ENCODE results near the gene ATP6V0A4.

Gene ATP6V0A4

DNA sequence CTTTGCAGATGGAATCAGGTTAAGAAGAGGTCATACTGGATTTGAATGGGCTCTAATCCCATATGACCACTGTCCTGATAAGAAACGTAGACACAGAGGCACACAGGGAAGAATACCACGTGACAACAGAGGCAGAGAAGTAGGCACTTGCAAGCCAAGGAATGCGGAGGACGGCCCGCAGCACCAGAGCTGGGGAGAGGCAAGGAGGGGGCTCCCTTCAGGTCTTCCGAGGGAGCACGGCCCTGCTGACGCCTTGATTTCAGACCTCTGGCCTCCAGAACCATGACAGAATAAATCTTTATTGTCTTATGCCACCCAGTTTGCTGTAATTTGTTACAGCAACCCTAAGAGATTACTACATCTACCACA is 44.9 kb downstream of the ATP6V0A4 start:
- TF ChIP-seq, protein P1, sequence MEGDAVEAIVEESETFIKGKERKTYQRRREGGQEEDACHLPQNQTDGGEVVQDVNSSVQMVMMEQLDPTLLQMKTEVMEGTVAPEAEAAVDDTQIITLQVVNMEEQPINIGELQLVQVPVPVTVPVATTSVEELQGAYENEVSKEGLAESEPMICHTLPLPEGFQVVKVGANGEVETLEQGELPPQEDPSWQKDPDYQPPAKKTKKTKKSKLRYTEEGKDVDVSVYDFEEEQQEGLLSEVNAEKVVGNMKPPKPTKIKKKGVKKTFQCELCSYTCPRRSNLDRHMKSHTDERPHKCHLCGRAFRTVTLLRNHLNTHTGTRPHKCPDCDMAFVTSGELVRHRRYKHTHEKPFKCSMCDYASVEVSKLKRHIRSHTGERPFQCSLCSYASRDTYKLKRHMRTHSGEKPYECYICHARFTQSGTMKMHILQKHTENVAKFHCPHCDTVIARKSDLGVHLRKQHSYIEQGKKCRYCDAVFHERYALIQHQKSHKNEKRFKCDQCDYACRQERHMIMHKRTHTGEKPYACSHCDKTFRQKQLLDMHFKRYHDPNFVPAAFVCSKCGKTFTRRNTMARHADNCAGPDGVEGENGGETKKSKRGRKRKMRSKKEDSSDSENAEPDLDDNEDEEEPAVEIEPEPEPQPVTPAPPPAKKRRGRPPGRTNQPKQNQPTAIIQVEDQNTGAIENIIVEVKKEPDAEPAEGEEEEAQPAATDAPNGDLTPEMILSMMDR (IDR thresholded peaks at IDR 0.05; ENCODE audit: poor library complexity, severe bottlenecking), result no peak
- H3K36me3 ChIP-seq (ENCODE audit: low read depth), result no peaks in the 10 kb centered on the region
- H3K27me3 ChIP-seq (ENCODE audit: insufficient read depth, poor library complexity, severe bottlenecking), result no peaks in the 10 kb centered on the region
- no peaks in the 10 kb centered on the region for H3K4me1 ChIP-seq (ENCODE audit: insufficient read depth, poor library complexity, severe bottlenecking)
- DNase-seq (ENCODE audit: low spot score) (no peak), ATAC-seq (ENCODE audit: low read depth) (no peak)
- no peak overlapping the region for H3K4me3 ChIP-seq (ENCODE audit: severe bottlenecking)
- no peak overlapping the region for H3K27ac ChIP-seq (ENCODE audit: poor library complexity, severe bottlenecking)
- no peaks in the 10 kb centered on the region for H3K9me3 ChIP-seq (ENCODE audit: severe bottlenecking)

DNA sequence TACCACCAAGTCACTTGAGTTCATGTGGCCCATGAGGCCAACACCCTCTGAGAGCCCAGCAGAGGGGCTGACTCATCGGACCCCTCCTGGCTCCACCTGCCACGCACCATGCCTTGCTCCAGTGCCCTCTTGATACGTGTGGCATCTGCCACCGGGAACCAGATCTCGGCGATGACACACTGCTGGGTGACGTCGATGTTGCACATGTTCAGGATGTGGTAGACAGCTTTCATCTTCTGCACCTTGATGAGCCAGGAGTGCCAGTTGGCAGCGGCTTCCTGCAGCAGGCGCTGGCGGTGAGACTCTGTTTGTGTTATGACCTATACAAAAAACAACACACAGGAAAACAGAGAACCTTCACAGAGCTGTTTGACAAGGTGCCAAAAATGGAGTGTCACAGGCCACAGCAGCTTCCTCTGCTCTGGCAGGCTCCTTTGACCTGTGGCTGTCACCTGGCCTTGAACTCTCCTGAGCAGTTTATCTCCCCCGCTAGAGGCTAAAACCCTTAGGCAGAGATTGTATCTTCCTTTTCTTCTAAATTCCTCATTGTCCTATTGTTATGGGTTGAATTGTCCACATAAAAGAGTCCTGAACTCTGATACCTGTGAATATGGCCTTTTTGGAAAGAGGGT is 45.4 kb downstream of the ATP6V0A4 start:
- Histone ChIP-seq H3K4me3 (ENCODE audit: severe bottlenecking) (no peak overlapping the region), H3K27ac (ENCODE audit: poor library complexity, severe bottlenecking) (no peak overlapping the region), H3K27me3 (ENCODE audit: insufficient read depth, poor library complexity, severe bottlenecking) (no peaks in the 10 kb centered on the region), H3K4me1 (ENCODE audit: insufficient read depth, poor library complexity, severe bottlenecking) (no peaks in the 10 kb centered on the region), H3K36me3 (ENCODE audit: low read depth) (no peaks in the 10 kb centered on the region), H3K9me3 (ENCODE audit: severe bottlenecking) (no peaks in the 10 kb centered on the region)
- DNase-seq (ENCODE audit: low spot score) (no peak), ATAC-seq (ENCODE audit: low read depth) (peak; percentile 70)
- TF ChIP-seq, protein P1 (IDR thresholded peaks at IDR 0.05; ENCODE audit: poor library complexity, severe bottlenecking), result no peak

DNA sequence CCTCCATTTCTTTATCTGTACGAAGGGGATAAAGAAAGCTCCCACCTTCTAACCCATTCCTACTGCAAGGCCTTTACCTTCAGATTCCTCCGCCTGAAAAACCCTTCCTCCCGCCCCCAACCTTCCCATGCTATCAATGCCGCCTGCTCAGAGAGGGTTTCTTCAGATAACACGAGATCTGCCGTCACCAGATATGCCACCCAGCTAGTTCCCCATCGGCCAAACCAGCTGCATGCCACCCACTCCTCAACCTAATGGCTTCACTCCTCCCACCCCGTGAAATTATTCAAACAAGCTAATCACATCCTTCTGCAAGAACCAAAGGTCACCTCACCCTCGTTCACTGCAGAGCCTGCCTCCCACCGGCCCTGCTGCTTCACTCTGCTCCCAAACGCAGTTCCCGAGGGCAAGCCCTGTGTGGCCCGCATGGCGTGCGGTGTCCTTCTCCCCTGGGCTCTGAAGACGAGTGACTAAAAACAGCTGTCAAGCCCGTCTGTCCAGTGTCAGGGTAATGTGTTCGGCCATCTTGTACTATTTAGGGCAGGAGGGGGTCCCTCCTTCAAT is 47.0 kb downstream of the ATP6V0A4 start:
- Histone ChIP-seq H3K27ac (ENCODE audit: poor library complexity, severe bottlenecking) (no peak overlapping the region), H3K4me1 (ENCODE audit: insufficient read depth, poor library complexity, severe bottlenecking) (no peaks in the 10 kb centered on the region)
- DNase-seq (ENCODE audit: low spot score), result no peak

DNA sequence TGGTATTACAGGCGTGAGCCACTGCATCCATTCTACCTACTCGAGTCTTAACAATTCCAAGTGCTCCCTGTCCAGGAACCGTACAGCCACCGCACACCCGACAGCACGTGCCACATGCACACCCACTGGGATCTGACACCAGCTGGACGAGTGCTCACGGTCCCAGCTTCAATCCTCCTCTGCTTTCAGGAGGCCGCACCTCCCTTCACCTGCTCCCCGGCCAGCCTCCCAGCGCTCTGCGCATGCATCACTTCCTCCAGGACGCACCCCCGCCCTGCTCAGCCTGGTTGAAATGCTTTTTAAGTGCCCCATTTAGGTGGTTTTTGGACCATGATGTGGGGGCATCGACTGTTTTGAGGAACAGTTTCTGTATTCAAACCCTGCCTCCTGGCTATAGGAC is 47.5 kb downstream of the ATP6V0A4 start:
- TF ChIP-seq, protein P1 (IDR thresholded peaks at IDR 0.05; ENCODE audit: poor library complexity, severe bottlenecking), result no peak
- Histone ChIP-seq H3K27ac (ENCODE audit: poor library complexity, severe bottlenecking) (no peak overlapping the region), H3K9me3 (ENCODE audit: severe bottlenecking) (no peaks in the 10 kb centered on the region), H3K27me3 (ENCODE audit: insufficient read depth, poor library complexity, severe bottlenecking) (no peaks in the 10 kb centered on the region), H3K4me1 (ENCODE audit: insufficient read depth, poor library complexity, severe bottlenecking) (no peaks in the 10 kb centered on the region), H3K36me3 (ENCODE audit: low read depth) (no peaks in the 10 kb centered on the region), H3K4me3 (ENCODE audit: severe bottlenecking) (no peak overlapping the region)
- DNase-seq (ENCODE audit: low spot score) (no peak), ATAC-seq (ENCODE audit: low read depth) (no peak)

More for the DNA sequence above, 47.0 kb downstream of the ATP6V0A4 start:
- Histone ChIP-seq H3K27me3 (ENCODE audit: insufficient read depth, poor library complexity, severe bottlenecking) (no peaks in the 10 kb centered on the region), H3K4me3 (ENCODE audit: severe bottlenecking) (no peak overlapping the region), H3K36me3 (ENCODE audit: low read depth) (no peaks in the 10 kb centered on the region), H3K9me3 (ENCODE audit: severe bottlenecking) (no peaks in the 10 kb centered on the region)
- no peak for ATAC-seq (ENCODE audit: low read depth)
- TF ChIP-seq, protein P1 (IDR thresholded peaks at IDR 0.05; ENCODE audit: poor library complexity, severe bottlenecking), result no peak

DNA sequence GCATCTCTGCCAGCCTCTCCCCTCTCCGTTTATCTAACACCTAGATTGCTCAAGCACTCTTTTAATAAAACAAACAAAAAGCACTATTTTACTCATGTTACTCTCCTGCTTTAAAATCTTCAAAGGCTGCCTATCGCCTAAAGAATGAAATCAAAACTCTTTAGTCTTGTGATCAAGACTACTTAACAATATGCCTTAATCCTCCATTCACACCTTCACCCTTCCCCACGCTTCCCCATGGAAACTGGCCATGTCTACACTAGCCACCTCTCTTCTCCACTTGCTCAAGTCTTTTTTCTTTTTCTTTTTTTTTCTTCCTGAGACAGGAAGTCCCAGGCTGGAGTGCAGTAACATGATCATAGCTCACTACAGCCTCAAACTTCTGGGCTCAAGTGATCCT is 48.0 kb downstream of the ATP6V0A4 start:
- DNase-seq (ENCODE audit: low spot score) (no peak), ATAC-seq (ENCODE audit: low read depth) (no peak)
- TF ChIP-seq, protein P1 (IDR thresholded peaks at IDR 0.05; ENCODE audit: poor library complexity, severe bottlenecking), result no peak
- Histone ChIP-seq H3K36me3 (ENCODE audit: low read depth) (no peaks in the 10 kb centered on the region), H3K4me3 (ENCODE audit: severe bottlenecking) (no peak overlapping the region), H3K27ac (ENCODE audit: poor library complexity, severe bottlenecking) (no peak overlapping the region), H3K4me1 (ENCODE audit: insufficient read depth, poor library complexity, severe bottlenecking) (no peaks in the 10 kb centered on the region), H3K27me3 (ENCODE audit: insufficient read depth, poor library complexity, severe bottlenecking) (no peaks in the 10 kb centered on the region), H3K9me3 (ENCODE audit: severe bottlenecking) (no peaks in the 10 kb centered on the region)

Measured in RWPE2 (cell line).